Activated gamma-delta T cell treated with anti-CD3 and anti-CD28 coated beads, Interleukin-2, amount 50 U/mL, for 16 hours (primary cell): ENCODE measurements around the gene DDX39A.
"Not testable (repeated sequence)": the region's sequence is repeated elsewhere in the genome, so short reads cannot be mapped to it uniquely, and the experiment has no call there.

Source experiments
- DNase-seq: peaks from one replicate; pipeline ENCODE4 v3.0.0-alpha.2; 2020; ENCODE audit warnings: low read depth

Gene DDX39A

DNA sequence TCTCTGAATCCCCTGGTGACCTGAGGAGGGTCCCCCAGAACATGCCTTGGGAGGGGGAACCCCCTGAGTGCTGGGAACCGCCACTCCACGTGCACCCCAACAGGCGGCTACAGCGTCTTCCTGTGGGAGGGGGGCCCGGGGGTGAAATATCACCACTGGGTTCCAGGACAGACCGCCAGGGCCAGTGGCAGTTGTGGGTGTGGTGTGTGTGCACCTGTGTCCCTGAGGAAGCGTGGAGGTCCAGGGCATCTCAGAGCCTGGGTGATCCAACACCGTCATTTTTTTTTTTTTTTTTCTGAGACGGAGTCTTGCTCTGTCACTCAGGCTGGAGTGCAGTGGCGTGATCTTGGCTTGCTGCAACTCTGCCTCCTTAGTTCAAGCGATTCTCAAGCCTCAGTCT is 33.6 kb downstream of the DDX39A start:
- DNase-seq: no peak

DNA sequence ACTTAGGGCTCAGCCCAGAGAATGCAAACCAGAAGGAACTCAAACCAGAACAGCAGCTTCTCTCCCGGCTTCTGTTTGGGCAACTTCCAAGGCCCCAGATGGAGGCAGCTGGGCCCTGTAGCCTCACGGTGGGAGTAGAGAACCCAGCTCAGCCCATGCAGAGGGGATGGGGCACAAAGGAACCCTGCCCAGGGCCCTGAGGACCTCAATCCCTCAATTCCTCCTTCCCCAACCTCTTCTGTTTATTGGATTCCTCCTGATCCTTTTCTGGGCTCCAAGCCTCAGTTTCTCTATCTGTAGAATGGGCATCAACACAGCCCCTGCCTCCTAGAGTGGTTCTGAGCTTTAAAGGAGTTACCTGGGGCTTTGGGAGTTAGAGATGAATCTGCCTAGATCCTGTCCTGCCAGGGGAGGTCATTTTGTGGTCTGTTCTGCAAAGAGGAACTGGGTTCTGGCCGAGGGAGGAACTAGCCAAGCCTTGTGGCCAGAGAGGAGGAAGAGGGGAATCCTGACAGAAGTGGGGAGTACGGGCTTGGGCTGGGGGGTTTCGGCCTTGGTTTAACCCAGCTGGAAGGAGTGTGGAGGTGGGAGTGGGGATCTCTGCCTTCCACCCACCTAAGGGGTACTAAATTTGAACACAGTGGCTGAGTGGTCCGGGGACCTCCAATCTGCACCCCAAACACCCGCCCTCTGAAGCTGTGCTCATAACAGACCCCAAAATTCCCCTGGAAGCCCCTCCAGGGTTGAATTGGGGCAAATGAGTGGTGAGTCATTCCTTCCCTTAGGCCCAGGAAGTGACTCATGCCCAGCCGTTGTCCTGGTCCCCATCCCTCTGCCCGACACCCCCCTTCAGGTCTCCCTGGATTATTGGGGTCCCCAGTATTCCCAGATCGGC is 35.2 kb downstream of the DDX39A start:
- DNase-seq: peak; percentile 58

DNA sequence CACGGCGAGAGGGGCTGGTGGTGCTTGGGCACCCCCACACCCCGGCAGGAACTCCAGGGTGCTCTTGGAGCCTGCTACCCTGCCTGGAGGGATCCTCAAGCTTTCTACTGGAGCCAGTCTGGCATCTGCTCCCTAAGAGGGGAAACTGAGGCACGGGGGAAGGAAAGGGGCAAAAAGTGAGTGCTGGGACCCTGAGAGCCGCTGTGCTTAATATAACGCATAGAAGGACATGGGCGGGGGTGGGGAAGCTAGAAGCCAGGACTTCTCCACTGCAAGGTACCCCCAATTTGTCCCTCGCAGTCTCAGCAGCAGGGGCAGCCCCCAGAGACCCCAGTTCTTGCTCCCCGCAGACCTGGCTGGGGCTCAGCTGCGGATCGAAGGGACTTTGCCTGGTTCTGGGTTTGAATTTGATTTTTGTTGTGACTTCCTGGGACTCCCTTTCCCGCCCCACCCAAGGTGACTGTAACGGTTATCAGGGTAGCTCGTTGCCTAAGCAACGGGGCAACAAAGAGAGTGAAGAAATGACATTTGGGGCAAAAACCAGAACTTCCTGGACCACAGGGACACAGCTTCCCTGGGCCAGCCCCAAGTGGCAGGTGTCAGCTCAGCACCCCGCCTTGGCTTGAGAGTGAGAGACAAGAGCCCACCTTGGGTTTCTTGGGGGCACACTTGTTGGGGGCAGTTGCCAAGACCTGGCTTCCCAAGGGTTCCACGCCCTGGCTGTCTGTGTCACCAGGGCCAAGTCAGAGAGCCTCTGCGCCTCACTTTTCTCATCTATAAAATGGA is 37.3 kb downstream of the DDX39A start:
- peak; percentile 54 for DNase-seq

DNA sequence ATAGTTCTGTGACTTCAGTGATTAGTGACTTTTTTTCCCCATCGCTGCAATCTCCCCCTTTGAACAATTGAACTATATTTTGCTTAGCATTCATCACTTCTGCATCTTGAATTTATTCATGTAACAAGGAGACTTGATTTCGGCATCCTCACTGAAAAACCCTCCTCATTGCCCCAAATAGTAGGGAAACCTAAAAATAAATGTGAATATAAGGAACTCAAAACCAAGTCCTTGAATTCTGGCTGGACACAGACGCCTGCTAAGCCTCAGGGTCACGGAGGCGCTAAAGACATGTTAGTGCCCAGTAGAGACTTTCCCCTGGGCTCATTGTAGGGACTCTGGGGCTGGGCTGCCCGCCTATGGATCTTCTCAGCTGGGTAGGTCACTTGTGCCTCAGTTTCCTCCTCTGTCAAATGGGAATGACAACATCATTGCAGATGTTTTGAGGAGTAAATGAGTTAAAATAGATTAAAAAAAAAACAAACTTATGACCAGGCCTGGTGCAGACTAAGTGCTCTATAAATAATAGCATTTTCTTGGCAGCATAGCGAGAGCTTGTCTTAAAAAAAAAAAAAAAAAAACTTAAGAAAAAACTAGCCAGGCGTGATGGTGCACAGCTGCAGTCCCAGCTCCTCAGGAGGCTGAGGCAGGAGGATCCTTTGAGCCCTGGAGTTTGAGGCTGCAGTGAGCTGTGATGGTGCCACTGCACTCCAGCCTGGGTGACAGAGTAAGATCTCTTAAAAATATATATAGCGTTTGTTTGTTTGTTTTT is 39.7 kb downstream of the DDX39A start:
- DNase-seq: no peak

DNA sequence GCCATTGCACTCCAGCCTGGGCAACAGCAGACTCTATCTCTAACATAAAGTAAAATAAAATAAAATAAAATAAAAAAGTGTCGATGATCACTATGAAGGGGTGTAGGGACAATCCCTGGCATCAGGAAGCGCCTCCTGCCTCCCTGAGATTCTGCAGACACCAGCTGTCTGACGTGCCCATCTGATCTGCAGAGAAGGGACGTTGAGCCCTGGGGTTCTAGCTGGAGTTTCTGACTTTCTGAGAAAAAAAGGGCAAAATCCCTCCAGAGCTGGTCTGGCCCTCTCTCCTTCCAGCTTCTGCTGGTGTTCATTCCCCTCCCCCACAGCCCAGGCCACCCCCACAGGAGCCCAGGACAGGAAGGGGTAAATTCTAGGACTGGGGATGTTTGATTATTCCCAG is 40.3 kb downstream of the DDX39A start:
- DNase-seq: no peak

DNA sequence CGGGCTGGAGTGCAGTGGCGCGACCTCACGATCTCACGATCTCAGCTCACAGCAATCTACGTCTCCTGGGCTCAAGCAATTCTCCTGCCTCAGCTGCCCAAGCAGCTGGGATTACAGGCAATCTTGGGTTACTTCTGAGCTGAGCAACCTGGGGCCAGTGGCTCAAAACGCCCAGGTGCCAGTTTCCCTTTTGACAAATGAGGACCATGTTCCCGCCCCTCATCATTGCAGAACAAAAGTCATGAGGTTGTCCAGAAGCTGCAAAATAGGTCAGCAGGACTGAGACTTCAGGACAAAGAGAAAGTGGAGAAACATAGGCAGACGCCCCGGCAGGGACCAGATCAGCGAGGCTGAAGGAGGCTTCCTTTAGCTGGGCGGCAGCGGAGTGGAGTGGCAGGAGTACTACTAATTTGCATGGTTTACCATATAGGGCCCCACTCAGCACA is 41.2 kb downstream of the DDX39A start:
- DNase-seq: no peak

DNA sequence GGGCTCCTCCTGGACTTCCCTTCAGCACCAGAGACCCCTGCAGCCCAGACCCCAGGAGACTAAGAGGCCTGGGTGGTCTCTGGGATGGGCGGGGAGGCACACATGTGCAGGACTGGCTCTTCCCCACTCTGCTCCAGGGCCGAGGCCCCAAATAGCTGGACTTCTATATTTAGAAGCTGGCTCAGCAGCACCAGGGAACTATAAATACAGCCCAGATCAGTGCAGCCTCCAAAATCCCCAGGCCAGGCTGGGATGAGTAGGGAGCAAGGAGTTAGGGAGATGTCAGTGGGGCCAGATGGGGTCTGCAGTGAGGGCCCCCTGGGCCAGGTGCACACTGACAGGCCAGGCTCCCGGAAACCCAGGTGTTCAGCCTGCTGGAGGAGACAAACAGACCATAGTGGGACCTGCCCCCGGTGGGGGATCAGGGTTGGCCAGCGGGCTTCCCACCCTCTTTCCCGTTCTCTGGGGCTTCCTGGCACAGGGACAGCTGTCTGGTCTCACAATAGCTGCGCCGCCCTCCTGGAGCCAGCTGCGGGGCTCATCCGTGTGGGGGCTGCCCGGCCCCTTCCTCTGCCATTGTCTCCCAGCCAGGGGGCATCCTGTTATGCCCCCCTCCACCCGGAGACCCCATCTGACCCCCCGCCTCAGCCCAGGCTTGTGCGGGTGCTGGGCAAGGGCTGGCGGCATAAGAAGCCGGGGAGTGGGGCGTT is 43.4 kb downstream of the DDX39A start:
- DNase-seq: no peak

DNA sequence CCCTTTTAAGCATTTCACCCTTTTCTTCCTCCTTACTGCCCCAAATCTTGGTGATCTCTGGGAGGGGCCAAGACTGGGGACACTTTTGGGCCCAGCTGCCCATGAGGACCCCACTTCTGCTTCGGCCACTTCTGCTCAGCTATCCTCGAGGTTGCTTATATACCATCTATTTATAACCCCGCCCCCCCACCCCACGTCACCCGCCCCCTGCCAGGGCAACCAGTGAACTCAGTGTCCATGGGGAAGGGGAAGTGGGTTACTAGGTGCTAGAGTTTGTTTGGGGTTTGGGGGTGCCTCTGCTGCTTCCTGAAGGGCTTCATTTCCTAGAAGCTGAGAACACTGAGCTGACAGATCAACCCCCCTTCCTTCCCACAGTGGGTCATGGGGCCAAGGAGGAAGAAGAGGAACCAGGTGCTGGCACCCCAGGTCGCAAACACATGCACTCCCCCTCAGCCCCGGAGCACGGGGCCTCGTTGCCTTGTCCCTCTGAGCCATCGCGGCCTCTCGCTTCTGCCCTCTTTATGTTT is 44.0 kb downstream of the DDX39A start:
- peak; percentile 68 for DNase-seq

DNA sequence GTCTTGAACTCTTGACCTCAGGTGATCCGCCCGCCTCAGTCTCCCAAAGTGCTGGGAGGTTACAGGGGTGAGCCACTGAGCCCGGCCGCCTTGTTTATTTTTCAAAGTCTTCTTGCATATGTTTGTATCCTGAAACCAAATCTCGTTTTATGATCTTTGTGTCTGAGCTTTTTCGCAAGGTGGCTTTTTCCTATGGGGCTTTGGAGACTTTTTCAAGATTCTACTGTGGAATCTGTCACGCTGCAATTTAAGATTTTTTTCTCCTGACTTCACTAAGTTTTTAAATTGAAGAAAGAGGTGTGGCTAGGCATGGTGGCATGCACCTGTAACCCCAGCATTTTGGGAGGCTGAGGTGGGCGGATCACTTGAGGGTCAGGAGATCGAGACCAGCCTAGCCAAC is 44.8 kb downstream of the DDX39A start:
- not testable (repeated sequence) for DNase-seq

DNA sequence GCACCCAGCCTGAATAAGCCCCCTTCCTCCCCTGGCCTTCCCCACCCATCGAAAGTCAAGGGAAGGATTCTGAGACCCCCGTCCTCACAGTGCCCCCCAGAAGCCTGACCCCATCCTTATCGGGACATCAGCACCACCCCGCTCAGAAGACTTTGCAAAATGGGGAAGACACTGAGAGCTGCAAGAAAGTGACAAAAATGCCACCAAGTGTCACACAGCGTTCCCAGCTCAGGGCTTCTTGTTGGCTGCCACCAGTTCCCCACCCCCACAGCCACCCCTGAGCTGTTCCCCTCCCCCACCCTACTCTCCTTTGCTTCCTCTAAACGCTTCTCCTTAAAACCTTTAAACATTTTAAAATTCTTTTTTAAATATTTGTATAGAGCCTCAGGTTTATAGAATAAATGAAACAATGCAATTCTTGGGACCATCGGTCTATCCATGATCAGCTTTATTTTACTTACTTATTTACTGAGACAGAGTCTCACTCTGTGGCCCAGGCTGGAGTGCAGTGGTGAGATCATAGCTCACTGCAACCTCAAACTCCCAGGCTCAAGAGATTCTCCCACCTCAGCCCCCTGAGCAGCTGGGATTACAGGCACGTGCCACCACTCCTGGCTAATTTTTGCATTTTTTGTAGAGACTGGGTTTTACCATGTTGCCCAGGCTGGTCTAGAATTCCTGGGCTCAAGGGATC is 46.6 kb downstream of the DDX39A start:
- DNase-seq: not testable (repeated sequence)

DNA sequence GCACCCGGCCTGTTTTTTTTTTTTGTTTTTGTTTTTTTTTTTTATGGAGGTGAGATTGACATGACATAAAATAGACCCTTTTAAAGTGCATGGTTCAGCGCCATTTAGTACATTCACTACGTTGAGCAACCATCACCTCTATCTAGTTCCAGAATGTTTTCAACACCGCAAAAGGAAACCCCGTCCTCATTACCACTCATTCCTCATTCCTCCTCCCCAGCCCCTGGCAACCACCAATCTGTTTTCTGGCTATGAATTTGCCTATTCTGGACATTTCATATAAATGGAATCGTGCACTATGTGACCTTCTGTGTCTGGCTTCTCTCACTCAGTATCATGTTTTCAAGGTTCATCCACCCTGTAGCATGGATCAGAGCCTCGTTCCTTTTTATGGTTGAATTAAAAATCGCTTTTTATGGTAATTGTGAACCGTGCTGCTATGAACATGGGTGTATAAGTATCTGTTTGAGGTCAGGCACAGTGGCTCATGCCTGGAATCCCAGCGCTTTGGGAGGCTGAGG is 47.8 kb downstream of the DDX39A start:
- DNase-seq: no peak

DNA sequence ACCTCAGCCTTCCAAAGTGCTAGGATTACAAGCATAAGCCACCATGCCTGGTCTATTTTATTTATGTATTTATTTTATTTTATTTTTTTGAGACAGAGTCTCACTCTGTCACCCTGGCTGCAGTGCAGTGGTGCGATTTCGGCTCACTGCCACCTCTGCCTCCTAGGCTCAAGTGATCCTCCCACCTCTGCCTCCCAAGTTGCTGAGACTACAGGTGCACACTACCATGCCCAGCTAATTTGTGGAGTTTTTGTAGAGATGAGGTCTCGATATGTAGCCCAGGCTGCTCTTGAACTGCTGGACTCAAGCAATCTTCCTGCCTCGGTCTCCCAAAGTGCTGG is 48.2 kb downstream of the DDX39A start:
- DNase-seq: no peak

DNA sequence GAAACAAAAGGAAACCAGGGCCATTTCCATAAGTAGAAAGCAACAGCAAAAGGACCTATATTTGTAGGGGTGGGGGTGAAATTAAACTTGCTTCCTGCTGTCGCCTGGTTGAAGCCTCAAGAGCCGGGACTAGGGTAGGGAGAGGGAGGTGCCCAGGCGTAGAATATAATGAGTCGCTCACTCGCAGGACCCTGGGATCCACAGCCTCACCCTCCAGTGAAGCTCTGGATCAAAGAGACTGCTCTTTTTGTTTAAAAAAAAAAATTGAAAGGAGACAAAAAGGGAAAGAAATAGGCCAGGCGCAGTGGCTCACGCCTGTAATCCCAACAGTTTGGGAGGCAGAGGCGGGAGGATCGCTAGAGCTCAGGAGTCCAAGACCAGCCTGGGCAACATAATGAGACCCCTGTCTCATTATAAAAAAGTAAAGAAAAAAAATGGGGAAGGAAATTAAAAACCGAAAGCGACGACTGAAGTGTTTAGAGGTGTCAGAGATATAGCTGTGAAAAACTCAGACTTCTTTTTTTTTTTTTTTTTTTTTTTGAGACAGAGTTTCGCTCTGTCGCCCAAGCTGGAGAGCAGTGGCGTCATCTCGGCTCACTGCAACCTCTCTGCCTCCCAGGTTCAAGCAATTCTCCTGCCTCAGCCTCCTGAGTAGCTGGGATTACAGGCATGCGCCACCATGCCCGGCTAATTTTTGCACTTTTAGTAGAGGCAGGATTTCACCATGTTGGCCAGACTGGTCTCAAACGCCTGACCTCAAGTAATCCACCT is 48.8 kb downstream of the DDX39A start:
- no peak for DNase-seq

DNA sequence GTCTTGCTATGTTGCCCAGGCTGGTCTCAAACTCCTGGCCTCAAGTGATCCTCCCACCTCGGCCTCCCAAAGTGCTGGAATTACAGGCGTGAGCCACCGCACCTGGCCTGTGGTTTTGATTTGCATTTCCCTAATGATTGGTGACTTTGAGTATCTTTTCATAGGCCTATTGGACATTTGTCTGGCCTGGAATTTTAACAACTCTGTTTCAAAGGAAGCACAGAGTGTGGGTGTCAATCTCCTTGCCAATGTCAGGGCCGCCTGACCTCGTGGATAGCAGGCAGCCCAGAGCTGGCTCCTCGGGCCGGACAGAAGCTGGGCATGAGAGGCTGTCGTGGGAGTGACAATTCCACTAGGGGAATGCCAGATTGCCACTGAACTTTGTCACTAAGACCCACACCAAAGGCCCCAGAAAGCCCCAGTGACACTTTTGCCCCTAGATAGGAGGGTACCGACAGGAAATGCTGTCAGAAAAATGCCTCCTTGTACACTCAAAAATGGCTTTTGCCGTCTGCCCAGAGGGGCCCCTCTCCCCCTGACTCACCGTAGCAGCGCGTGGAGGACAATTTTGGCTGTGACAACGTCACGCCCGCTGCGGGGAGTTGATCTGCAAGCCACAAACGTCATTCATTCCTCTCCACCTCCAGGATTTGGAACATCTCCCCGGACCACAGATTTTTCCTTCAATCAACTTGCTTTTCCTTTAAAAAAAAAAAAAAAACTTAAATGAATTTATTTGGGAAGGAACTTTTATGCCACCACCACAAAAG is 49.6 kb downstream of the DDX39A start:
- peak; percentile 86 for DNase-seq

DNA sequence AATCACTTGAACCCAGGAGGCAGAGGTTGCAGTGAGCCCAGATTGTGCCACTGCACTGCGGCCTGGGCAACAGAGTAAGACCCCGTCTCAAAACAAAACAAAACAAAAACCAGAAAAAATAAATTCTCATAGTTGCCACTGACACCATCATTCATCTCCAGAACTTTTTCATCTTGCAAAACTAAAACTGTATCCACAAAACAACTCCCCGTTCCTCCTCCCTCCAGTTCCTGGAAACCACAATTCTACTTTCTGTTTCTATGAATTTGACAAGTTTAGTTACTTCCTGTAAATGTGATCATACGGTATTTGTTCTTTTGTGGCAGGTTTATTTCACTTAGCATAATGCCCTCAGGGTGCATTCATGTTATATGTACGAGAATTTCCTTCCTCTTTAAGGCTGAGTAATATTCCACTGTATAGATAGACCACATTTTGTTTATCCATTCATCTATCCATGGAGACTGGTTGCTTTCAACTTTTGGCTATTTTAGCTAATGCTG is 51.1 kb downstream of the DDX39A start:
- DNase-seq: no peak

DNA sequence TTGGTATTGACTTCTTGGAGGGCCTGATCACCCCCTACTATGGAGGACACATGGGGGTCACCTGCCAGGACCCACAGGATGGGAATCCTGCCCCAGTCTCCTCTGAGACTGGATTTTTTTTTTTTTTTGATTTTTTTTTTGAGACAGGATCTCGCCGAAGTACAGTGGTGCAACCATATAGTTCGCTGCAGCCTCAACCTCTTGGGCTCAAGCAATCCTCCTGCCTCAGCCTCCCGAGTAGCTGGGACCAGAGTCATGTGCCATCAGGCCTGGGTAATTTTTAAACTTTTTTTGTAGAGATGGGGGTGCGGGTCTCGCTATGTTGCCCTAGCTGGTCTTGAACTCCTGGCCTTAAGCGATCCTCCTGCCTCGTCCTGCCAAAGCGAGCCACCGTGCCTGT is 52.1 kb downstream of the DDX39A start:
- DNase-seq: no peak

DNA sequence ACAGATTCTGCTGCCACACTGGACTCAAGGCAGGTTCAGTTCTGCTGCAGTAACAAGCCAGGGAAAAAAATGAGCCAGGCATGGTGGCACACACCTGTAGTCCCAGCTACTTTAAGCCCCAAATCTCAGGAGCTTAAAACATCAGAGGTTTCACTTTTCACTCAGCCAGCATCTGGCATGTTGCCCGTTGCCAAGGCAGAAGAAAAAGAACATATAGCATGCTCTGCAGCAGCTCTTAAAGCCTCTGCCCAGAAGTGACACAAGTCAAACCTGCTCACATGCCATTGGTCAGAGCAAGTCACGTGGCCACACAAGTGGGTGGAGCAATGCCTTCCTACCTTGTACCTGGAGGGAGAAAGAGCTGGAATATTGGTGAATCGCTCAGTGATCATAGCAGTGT is 52.6 kb downstream of the DDX39A start:
- peak; percentile 74 for DNase-seq

DNA sequence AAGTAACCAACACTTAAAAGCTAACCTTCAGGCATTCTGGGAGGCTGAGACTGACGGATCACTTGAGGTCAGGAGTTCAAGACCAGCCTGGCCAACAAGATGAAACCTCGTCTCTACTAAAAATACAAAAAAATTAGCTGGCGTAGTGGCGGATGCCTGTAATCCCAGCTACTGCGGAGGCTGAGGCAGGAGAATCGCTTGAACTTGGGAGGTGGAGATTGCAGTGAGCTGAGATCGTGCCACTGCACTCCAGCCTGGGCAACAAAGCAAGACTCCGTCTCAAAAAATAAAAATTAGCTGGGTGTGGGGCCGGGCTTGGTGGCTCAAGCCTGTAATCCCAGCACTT is 55.1 kb downstream of the DDX39A start:
- DNase-seq: not testable (repeated sequence)
